G401 (cell line): Measurements from ENCODE around the gene MBD3L2. TPM values are rescaled to one million over a fixed set of nuclear protein-coding genes. Genes with fewer than 3 reads are reported as not detected.
A peak's percentile ranks its signal among the peaks of the same experiment; 100 is the strongest.
"Not testable (repeated sequence)": the region's sequence is repeated elsewhere in the genome, so short reads cannot be mapped to it uniquely, and the experiment has no call there.

ENCODE experiments used
- DNase-seq: peaks from one replicate; pipeline ENCODE4 v3.0.0-alpha.2; 2015; ENCODE audit warnings: low spot score
- in situ Hi-C: cut with HindIII; loops from 2 replicates; pipeline ENCODE4 v1.10.0; 2016; ENCODE audit warnings: low sequenced_read_pairs, mixed read lengths
- total RNA-seq: library from RNA; depleted of rRNA; stranded (reverse); fragments of >200 nt; shearing (Covaris generic); gene quantifications from 2 replicates; pipeline ENCODE4 v1.2.3, GENCODE V29; 2014

Gene MBD3L2
- total RNA-seq, 1 experiment from 2014 or later: 9.6 TPM

GRCh38 chr19:7056371-7056770 lies 7.2 kb downstream of the MBD3L2 start:
- not testable (repeated sequence) for DNase-seq

GRCh38 chr19:7058576-7058975 lies 9.5 kb downstream of the MBD3L2 start, which contains the start of gene MBD3L3:
TSS of gene MBD3L3 (minus strand) at chr19:7058676. CDS start at chr19:7058605, 71 bp downstream.
- DNase-seq, in situ Hi-C loops: not testable (repeated sequence)

More at GRCh38 chr19:7056371-7056770, 7.2 kb downstream of the MBD3L2 start:
- in situ Hi-C loops: not testable (repeated sequence)

GRCh38 chr19:7059977-7060376 lies 10.9 kb downstream of the MBD3L2 start:
- in situ Hi-C loops, DNase-seq: not testable (repeated sequence)

- in situ Hi-C loops: no loop called here
- DNase-seq: no peak
These were observed 14.2 kb downstream of the MBD3L2 start for GRCh38 chr19:7063339-7063738.

- no peak for DNase-seq
- in situ Hi-C loops: no loop called here
These were observed 14.8 kb downstream of the MBD3L2 start for GRCh38 chr19:7063764-7064418.

- in situ Hi-C loops, DNase-seq: not testable (repeated sequence)
These were observed 18.0 kb downstream of the MBD3L2 start for GRCh38 chr19:7067122-7067521.

GRCh38 chr19:7067716-7068115 lies 18.6 kb downstream of the MBD3L2 start:
- in situ Hi-C loops: no loop called here
- DNase-seq: no peak

- in situ Hi-C loops: no loop called here
- DNase-seq: no peak
These were observed 19.5 kb downstream of the MBD3L2 start for GRCh38 chr19:7068599-7068998.

- in situ Hi-C loops: no loop called here
- peak; percentile 98 for DNase-seq
These were observed 20.2 kb downstream of the MBD3L2 start, which contains the start of gene ZNF557 for GRCh38 chr19:7069042-7069903. TSS of gene ZNF557 (plus strand) at chr19:7069703. CDS start at chr19:7075075, 5,372 bp downstream.

GRCh38 chr19:7069904-7070226 lies 20.7 kb downstream of the MBD3L2 start:
- DNase-seq: no peak

GRCh38 chr19:7072541-7072940 lies 23.4 kb downstream of the MBD3L2 start:
- in situ Hi-C loops: no loop called here
- DNase-seq: no peak

More at GRCh38 chr19:7069904-7070226, 20.7 kb downstream of the MBD3L2 start:
- in situ Hi-C loops: no loop called here

GRCh38 chr19:7074705-7075282 lies 25.7 kb downstream of the MBD3L2 start:
- in situ Hi-C loops: no loop called here
- DNase-seq: no peak

GRCh38 chr19:7076151-7076550 lies 27.0 kb downstream of the MBD3L2 start:
- in situ Hi-C loops: no loop called here
- DNase-seq: no peak

- DNase-seq: no peak
- in situ Hi-C loops: no loop called here
These were observed 28.9 kb downstream of the MBD3L2 start for GRCh38 chr19:7078008-7078407.

- in situ Hi-C loops: no loop called here
- DNase-seq: no peak
These were observed 34.2 kb downstream of the MBD3L2 start for GRCh38 chr19:7083076-7083956.

GRCh38 chr19:7088999-7089398 lies 39.9 kb downstream of the MBD3L2 start:
- DNase-seq: no peak
- in situ Hi-C loops: no loop called here

GRCh38 chr19:7098096-7098495 lies 49.0 kb downstream of the MBD3L2 start:
- in situ Hi-C loops: no loop called here
- no peak for DNase-seq

- in situ Hi-C loops: no loop called here
These were observed 49.8 kb downstream of the MBD3L2 start for GRCh38 chr19:7098701-7099596.

More at GRCh38 chr19:7098701-7099596, 49.8 kb downstream of the MBD3L2 start:
- DNase-seq: peak; percentile 92
